Mesenteric fat pad (tissue), 1 donor: ENCODE results near the gene BCO1. TPM values are rescaled to one million over a fixed set of nuclear protein-coding genes. Genes with fewer than 3 reads are reported as not detected.

Experiments
- DNase-seq: peaks from one replicate; pipeline ENCODE4 v3.0.0-alpha.2; 2020; ENCODE audit warnings: low spot score
- total RNA-seq: library from RNA; stranded (reverse); fragmentation: NEBNext Ultra II Directional; extraction: Animal tissue kit (Norgen Biotek cat#: 25700); gene quantifications from one replicate; pipeline ENCODE4 v1.2.1, GENCODE V29; 2021
- donor health status: DM: yes; HTN: yes; CAD: no.

Gene BCO1
- total RNA-seq, 1 donor from 2014 or later: not detected

- no peak for DNase-seq
These were observed 36.6 kb downstream of the BCO1 start for GRCh38 chr16:81275064-81275532.

- DNase-seq: no peak
These were observed 37.3 kb downstream of the BCO1 start for GRCh38 chr16:81275795-81276194.

- DNase-seq: no peak
These were observed 37.8 kb downstream of the BCO1 start for GRCh38 chr16:81276323-81276722.

- no peak for DNase-seq
These were observed 39.1 kb downstream of the BCO1 start for GRCh38 chr16:81277541-81278080.

- DNase-seq: no peak
These were observed 40.0 kb downstream of the BCO1 start for GRCh38 chr16:81278526-81278925.

- no peak for DNase-seq
These were observed 40.9 kb downstream of the BCO1 start for GRCh38 chr16:81279392-81279791.

- no peak for DNase-seq
These were observed 41.9 kb downstream of the BCO1 start for GRCh38 chr16:81280393-81280792.

GRCh38 chr16:81283044-81283443 lies 44.6 kb downstream of the BCO1 start:
- DNase-seq: no peak

GRCh38 chr16:81284995-81285600 lies 46.6 kb downstream of the BCO1 start:
- DNase-seq: no peak

- no peak for DNase-seq
These were observed 47.7 kb downstream of the BCO1 start for GRCh38 chr16:81286190-81286589.

- DNase-seq: no peak
These were observed 52.6 kb downstream of the BCO1 start for GRCh38 chr16:81291117-81291516.

GRCh38 chr16:81292936-81293335 lies 54.4 kb downstream of the BCO1 start:
- no peak for DNase-seq

GRCh38 chr16:81293909-81294802 lies 55.7 kb downstream of the BCO1 start:
- no peak for DNase-seq

GRCh38 chr16:81296631-81297030 lies 58.1 kb downstream of the BCO1 start:
- DNase-seq: no peak

GRCh38 chr16:81307770-81308169 lies 69.3 kb downstream of the BCO1 start:
- DNase-seq: no peak

- DNase-seq: no peak
These were observed 71.7 kb downstream of the BCO1 start for GRCh38 chr16:81310045-81310644.

- no peak for DNase-seq
These were observed 73.3 kb downstream of the BCO1 start for GRCh38 chr16:81311762-81312161.

- no peak for DNase-seq
These were observed 75.5 kb downstream of the BCO1 start for GRCh38 chr16:81313701-81314602.

- DNase-seq: peak; percentile 98
These were observed 76.2 kb downstream of the BCO1 start, which contains the start of gene GAN for GRCh38 chr16:81314603-81315270. TSS of gene GAN (plus strand) at chr16:81314962. CDS start at chr16:81315114, 152 bp downstream.
